Activated CD4-positive, alpha-beta T cell treated with anti-CD3 and anti-CD28 coated beads, Interleukin-2, amount 50 U/mL, for 48 hours (primary cell): Measurements from ENCODE around the gene TUBGCP2.

ENCODE experiments used
- DNase-seq, 2 experiments: peaks; one replicate each; pipeline ENCODE4 v3.0.0-alpha.2; 2020

Gene TUBGCP2

DNA sequence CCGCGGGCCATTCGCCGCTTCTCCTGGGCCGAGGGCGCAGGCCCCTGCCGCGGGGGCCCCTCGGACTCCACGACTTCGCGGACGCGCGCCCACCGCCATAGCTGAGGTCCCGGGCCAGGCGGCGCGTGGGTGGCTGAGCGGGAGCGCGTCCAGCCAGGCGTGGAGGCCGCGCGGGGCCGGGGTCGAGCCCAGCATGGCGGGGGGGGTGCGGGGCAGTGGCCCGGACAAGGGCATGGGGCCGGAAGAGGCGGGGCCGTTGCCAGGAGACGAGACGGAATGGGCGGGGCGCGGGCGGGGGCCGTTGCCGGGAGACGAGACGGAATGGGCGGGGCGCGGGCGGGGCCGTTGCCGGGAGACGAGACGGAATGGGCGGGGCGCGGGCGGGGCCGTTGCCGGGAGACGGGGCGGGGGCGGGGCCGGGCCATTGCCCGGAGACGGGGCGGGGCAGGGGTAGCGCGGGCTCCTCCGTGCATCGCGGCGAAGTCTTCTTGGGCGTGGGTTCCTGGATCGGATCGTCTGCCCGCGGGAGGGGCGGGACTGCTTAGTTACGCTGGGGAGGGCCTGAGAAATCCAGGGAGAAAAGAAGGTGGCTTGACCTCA, 46.8 kb downstream of the TUBGCP2 start:
- peak; percentile 88 for DNase-seq

DNA sequence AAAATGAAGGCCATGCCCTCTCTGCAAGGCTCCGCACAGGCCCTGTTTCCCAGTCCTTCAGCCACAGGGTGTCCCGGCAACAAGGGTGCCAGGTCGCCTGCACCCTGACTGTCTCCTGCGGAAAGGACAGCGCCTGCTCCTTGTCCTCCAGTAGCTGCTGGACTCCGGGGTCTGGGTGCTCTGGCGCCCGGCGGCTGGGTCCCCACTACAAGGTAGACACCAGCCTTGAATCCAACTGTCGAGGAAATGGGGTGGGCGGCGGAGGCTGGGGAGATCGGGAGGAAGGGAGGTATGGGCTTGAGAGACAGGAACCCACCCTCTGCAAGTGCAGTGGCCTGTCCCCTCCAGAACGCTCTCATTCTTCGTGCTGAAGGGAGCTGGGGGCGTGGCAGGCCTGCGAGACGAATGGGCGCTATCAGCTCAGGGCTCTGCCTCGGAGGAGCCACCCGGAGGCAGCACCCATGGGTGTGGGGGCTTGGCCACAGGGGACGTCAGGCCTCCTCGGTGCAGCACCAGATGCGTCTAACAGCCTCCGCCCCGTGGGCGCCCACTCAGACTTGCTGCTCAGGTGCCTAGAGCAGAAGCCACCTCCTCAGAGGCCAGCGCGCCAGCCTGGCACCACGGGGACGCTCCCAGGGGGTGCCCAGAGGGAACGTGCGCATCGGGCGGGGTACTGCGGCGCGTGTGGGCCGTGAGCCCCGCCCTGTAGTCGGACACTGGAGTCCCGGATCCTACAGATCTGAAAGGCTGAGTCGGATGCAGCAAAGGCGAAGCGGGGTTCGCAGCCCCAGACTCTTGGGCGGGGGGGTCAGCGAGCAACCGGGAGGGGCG, 47.6 kb downstream of the TUBGCP2 start:
- peak; percentile 77 to 82 for DNase-seq

DNA sequence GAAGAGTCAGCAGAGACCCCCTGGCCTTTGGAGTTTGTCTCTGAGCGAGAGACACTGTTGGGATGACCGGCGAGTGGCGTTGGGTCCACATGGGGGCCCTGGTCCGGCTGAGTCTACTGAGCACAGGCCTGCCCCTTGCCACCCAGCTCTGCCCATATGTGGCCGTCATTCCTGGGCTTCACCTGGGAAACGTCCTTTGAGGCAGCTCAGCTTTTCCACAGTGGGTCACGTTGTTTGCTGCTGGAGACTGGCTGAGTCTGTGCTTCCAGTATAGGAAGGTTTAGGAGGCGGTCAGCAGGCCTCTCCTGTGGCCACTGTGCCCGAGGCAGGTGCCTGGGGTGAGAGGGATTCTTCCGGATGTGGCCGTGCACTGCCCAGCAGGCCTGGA, 49.1 kb downstream of the TUBGCP2 start:
- no peak for DNase-seq

- DNase-seq: peak; percentile 95 to 96
Measured at GRCh38 chr10:133258818-133259601, 49.7 kb downstream of the TUBGCP2 start.

GRCh38 chr10:133258066-133258817, 50.4 kb downstream of the TUBGCP2 start:
- DNase-seq: peak; percentile 50 to 65

GRCh38 chr10:133257489-133258065, 51.1 kb downstream of the TUBGCP2 start:
- peak; percentile 36 to 50 for DNase-seq

DNA sequence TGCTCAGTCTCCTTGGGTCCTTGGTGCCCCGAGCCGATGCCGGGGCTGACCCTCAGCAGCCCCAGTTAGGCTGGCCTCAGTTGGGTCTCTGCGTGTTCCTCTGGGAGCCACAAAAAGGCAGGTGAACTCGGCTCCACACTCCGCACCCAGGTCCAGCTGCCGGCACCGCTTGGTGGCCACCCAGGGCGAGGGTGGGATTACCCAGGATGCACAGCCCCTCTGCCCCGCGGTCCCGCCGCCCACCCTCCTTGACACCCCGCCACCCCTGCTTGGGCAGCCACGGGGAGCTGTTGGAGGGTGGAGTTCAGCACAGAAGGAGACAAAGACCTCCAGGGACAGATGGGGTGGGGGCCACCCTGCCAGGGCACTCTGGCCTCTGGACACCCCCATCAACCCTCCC, 53.3 kb downstream of the TUBGCP2 start:
- no peak for DNase-seq

GRCh38 chr10:133254421-133255120, 54.1 kb downstream of the TUBGCP2 start:
- no peak for DNase-seq

GRCh38 chr10:133253361-133253955, 55.2 kb downstream of the TUBGCP2 start:
- no peak for DNase-seq

- DNase-seq: no peak
Measured at GRCh38 chr10:133252223-133252552, 56.5 kb downstream of the TUBGCP2 start.

- no peak for DNase-seq
Measured at GRCh38 chr10:133251388-133252222, 57.1 kb downstream of the TUBGCP2 start.

GRCh38 chr10:133249975-133250754, 58.5 kb downstream of the TUBGCP2 start:
- DNase-seq: no peak

GRCh38 chr10:133249094-133249780, 59.4 kb downstream of the TUBGCP2 start:
- no peak for DNase-seq

DNA sequence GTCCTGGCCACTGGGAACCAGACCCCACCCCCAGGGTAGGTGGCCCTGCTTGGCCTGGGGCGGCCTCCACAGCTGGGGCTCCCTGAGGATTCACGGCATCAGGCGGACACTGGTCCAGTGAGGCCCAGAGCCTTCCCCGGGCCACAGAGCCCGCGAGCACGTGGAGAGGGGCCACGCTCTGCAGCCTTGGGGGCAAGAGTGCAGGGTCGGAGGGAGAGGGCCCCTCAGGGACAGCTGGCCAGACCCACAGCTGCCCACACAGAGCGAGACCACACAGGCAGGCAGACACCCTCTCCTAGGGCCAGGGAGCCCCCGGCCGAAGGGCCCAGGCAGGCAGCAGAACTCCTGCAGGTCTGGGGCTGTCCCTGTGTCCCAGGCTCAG, 60.3 kb downstream of the TUBGCP2 start:
- DNase-seq: no peak

- no peak for DNase-seq
Measured at GRCh38 chr10:133247681-133248333, 60.9 kb downstream of the TUBGCP2 start.

GRCh38 chr10:133246236-133246626, 62.4 kb downstream of the TUBGCP2 start:
- no peak for DNase-seq

DNA sequence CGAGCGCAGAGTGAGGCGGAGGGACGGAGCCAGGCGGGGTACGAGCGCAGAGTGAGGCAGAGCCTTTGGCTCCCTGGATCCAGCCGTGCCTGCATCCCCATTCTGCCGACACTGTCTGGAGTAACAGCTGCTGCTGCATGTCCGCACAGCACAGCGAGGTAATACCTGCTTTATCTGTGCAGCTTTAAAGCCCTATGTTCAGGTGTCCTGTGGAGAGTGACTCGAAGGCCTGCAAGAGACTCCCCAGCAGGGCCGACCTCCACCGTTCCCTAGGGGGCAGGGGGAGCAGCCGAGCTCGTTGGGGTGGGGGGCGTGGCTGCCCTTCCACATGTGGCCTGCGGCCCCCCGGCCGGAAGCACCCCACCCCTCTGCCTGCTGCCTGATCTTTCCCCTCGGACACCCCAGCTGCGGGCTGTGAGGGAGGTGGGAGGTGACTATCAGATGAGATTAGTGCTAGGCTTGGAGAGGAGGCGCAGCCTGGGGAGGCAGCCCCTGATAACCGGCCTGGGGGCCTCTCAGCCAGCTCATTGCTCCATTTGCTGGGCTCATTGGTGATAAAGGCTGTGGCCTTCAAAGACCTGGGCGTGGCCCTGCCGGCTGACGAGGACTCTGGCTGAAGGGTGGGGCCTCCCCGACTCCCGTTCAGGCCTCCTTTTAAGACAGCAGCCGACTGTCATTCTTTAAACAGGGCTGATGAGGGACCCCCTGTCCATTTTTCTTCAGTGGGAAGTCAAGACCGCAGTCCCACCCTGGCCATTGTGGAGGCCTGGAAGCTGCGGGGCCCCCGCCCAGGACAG, 63.0 kb downstream of the TUBGCP2 start:
- no peak for DNase-seq

GRCh38 chr10:133243593-133243992, 65.1 kb downstream of the TUBGCP2 start:
- no peak for DNase-seq
